GM18498 (cell line): ENCODE results near the gene YOD1.

Source experiments
- ATAC-seq: cut with Tn5 transposase; IDR thresholded peaks from one replicate; pipeline ENCODE4 v1.9.1; 2021; ENCODE audit warnings: mild to moderate bottlenecking, moderate library complexity; ENCODE audit not compliant: unreplicated experiment

YOD1 gene

GRCh38 chr1:207013321-207014085 is 37.5 kb downstream of the YOD1 start:
- ATAC-seq: no peak

GRCh38 chr1:207010726-207011125 is 40.3 kb downstream of the YOD1 start:
- no peak for ATAC-seq

- no peak for ATAC-seq
These were observed 41.1 kb downstream of the YOD1 start for GRCh38 chr1:207009945-207010344.

- no peak for ATAC-seq
These were observed 41.7 kb downstream of the YOD1 start for GRCh38 chr1:207009182-207009850.

GRCh38 chr1:207007352-207008033 is 43.5 kb downstream of the YOD1 start:
- no peak for ATAC-seq

GRCh38 chr1:207006914-207007313 is 44.1 kb downstream of the YOD1 start:
- no peak for ATAC-seq

GRCh38 chr1:207006083-207006482 is 44.9 kb downstream of the YOD1 start:
- ATAC-seq: no peak

GRCh38 chr1:207004931-207005830 is 45.8 kb downstream of the YOD1 start:
- ATAC-seq: no peak

- ATAC-seq: no peak
These were observed 47.8 kb downstream of the YOD1 start for GRCh38 chr1:207003210-207003609.

DNA sequence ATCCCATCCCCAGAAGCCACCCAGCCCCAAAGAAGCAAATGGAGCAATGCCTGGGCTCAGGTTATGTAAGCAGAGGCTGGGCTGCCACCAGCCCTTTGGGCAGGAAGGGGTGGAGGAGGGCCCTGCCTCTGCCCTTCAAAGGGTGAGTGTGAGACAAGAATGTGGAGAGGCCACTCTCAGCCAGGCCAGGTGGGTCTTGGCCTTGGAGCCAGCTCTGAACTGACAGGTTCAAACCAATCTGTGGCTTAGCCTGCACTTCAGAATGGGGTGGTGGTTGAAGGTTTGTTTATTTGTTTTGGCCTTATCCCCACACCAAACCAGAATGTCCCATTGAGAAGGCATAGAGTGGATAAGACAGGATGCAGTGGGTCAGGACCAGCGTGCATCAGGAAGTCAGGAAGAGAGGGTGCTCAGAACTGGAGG is 48.3 kb downstream of the YOD1 start:
- no peak for ATAC-seq

- ATAC-seq: no peak
These were observed 49.3 kb downstream of the YOD1 start for GRCh38 chr1:207001492-207002245.

- ATAC-seq: no peak
These were observed 50.2 kb downstream of the YOD1 start for GRCh38 chr1:207000651-207001291.

DNA sequence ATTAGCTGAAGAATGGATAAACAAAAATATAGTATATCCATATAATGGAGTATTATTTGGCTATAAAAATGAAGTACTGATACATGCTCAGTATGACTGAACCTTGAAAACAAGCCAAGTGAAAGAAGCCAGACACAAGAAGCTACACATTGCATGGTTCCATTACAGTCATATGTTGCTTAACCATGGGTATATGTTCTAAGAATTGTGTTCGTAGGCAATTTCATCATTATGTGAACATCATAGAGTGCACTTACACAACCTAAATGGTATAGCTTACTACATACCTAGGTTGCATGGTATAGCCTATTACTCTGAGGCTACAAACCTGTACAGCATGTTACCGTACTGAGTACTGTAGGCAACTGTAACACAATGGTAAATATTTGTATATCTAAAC is 52.2 kb downstream of the YOD1 start:
- no peak for ATAC-seq
